Natural killer cell (primary cell): ENCODE results near the gene RNGTT. TPM values are rescaled to one million over a fixed set of nuclear protein-coding genes. Genes with fewer than 3 reads are reported as not detected.

ENCODE experiments used
- ATAC-seq, 3 donors: fragments of 150-1000 bp in 2 of 3; fragments of 200-7000 bp in 1 of 3; cut with Tn5 transposase; 1 replicate in 1 of 3; 2 replicates in 2 of 3; pipeline ENCODE4 v1.10.0; 2021; ENCODE audit warnings: mild to moderate bottlenecking in 2 of 3, moderate library complexity in 2 of 3
- DNase-seq, 2 donors: peaks; one replicate each; pipeline versions ENCODE4 v3.0.0 to v3.0.0-alpha.2; 2013 to 2021; ENCODE audit warnings: mixed read lengths in 1 of 2
- H3K27ac ChIP-seq: one replicate; pipeline ENCODE4 v1.5.1; 2013; ENCODE audit warnings: mild to moderate bottlenecking, low read length
- H3K27me3 ChIP-seq: one replicate; pipeline ENCODE4 v1.6.1; 2013; ENCODE audit warnings: low read length; ENCODE audit not compliant: control insufficient read depth, insufficient read depth
- H3K36me3 ChIP-seq: one replicate; pipeline ENCODE4 v1.6.1; 2013; ENCODE audit warnings: low read length; ENCODE audit not compliant: control insufficient read depth, insufficient read depth
- H3K4me1 ChIP-seq: one replicate; pipeline ENCODE4 v1.6.1; 2013; ENCODE audit warnings: low read length; ENCODE audit not compliant: control insufficient read depth, insufficient read depth
- H3K4me3 ChIP-seq: one replicate; pipeline ENCODE4 v1.5.1; 2013; ENCODE audit warnings: low read length
- H3K9me3 ChIP-seq: one replicate; pipeline ENCODE4 v1.6.1; 2013; ENCODE audit warnings: low read length; ENCODE audit not compliant: control insufficient read depth, insufficient read depth
- H3K27ac Mint-ChIP-seq, 2 donors: one replicate each; pipeline ENCODE4 v1.8.0; 2022; ENCODE audit warnings: mild to moderate bottlenecking in 2 of 2, mixed read lengths in 2 of 2, moderate library complexity in 1 of 2
- H3K27me3 Mint-ChIP-seq, 2 donors: one replicate each; pipeline ENCODE4 v1.8.0; 2022; ENCODE audit warnings: low read depth in 2 of 2, mixed read lengths in 2 of 2
- H3K36me3 Mint-ChIP-seq: one replicate; pipeline ENCODE4 v1.8.0; 2022; ENCODE audit warnings: mixed read lengths
- H3K4me1 Mint-ChIP-seq, 2 donors: one replicate each; pipeline ENCODE4 v1.8.0; 2022; ENCODE audit warnings: mixed read lengths in 2 of 2
- H3K4me3 Mint-ChIP-seq: one replicate; pipeline ENCODE4 v1.8.0; 2022; ENCODE audit warnings: mild to moderate bottlenecking, moderate library complexity, mixed read lengths
- H3K9me3 Mint-ChIP-seq, 2 donors: one replicate each; pipeline ENCODE4 v1.8.0; 2022; ENCODE audit warnings: mixed read lengths in 2 of 2
- CTCF ChIP-seq: fragments of 200-600 bp; IDR thresholded peaks from one replicate; pipeline ENCODE4 v1.8.0; 2022; ENCODE audit warnings: antibody characterized with exemption
- WGBS: methylation state at CpG from one replicate; pipeline ENCODE4 v1.1.7; 2013; ENCODE audit warnings: missing lambda C conversion rate; ENCODE audit not compliant: insufficient coverage; 5-methylcytosine and 5-hydroxymethylcytosine counted together
- intact Hi-C: fragments of 100-400 bp; cut with micrococcal nuclease; formaldehyde crosslinking; loops from one replicate; pipeline ENCODE4 v1.14.2; 2022
- total RNA-seq, 4 donors: library from RNA; stranded (reverse); fragments of 120-200 nt in 1 of 4; gene quantifications; one replicate each; pipeline versions ENCODE4 v1.2.3 to v1.2.4, GENCODE V29; 2013 to 2022

Gene RNGTT
- total RNA-seq, 3 donors from 2014 or later (not counting 1 experiment from before 2014, with no cell fraction given), result 23.1 to 27.2 (median 23.1) TPM

- Histone ChIP-seq H3K9me3 (peaks cover 8% of the 10 kb centered on the region), H3K27me3 (no peaks in the 10 kb centered on the region), H3K27ac (no peak overlapping the region), H3K4me3 (no peak overlapping the region), H3K4me1 (no peaks in the 10 kb centered on the region), H3K36me3 (no peaks in the 10 kb centered on the region)
- TF ChIP-seq CTCF, result no peak
- DNase-seq (no peak), ATAC-seq (no peak)
- H3K36me3 Mint-ChIP-seq, result no peaks in the 10 kb centered on the region
- no peaks in the 10 kb centered on the region for H3K4me1 Mint-ChIP-seq
- no peak overlapping the region for H3K27ac Mint-ChIP-seq
- intact Hi-C loops, result no loop called here
- H3K27me3 Mint-ChIP-seq, result no peaks in the 10 kb centered on the region
- H3K9me3 Mint-ChIP-seq, result peaks cover under 1 to 2% of the 10 kb centered on the region in 2 donors
- H3K4me3 Mint-ChIP-seq, result no peak overlapping the region
- WGBS, result 89% methylated on average over 9 of the region's 9 CpGs
Observed at GRCh38 chr6:88574031-88574430, 389.4 kb downstream of the RNGTT start.

- H3K36me3 ChIP-seq, result no peaks in the 10 kb centered on the region
- H3K9me3 ChIP-seq, result peaks cover 8% of the 10 kb centered on the region
- no peak for TF ChIP-seq CTCF
- H3K36me3 Mint-ChIP-seq, result no peaks in the 10 kb centered on the region
- H3K27ac Mint-ChIP-seq, result no peak overlapping the region
- no peaks in the 10 kb centered on the region for H3K27me3 Mint-ChIP-seq
- intact Hi-C loops, result no loop called here
- H3K4me3 Mint-ChIP-seq, result no peak overlapping the region
- no peaks in the 10 kb centered on the region for H3K4me1 ChIP-seq
- WGBS, result 62% methylated on average over 3 of the region's 3 CpGs
- DNase-seq (no peak), ATAC-seq (no peak)
- no peaks in the 10 kb centered on the region for H3K4me1 Mint-ChIP-seq
- no peak overlapping the region for H3K4me3 ChIP-seq
- peaks cover 2% of the 10 kb centered on the region in 2 donors for H3K9me3 Mint-ChIP-seq
- H3K27me3 ChIP-seq, result no peaks in the 10 kb centered on the region
- H3K27ac ChIP-seq, result no peak overlapping the region
Observed at GRCh38 chr6:88573561-88573960, 389.9 kb downstream of the RNGTT start.

GRCh38 chr6:88572449-88573139 lies 390.8 kb downstream of the RNGTT start:
- WGBS, result 54% methylated on average over 3 of the region's 3 CpGs

More at GRCh38 chr6:88572449-88573139, 390.8 kb downstream of the RNGTT start:
- peaks cover 8% of the 10 kb centered on the region for H3K9me3 ChIP-seq
- no peak overlapping the region for H3K27ac ChIP-seq
- H3K36me3 ChIP-seq, result no peaks in the 10 kb centered on the region
- intact Hi-C loops, result no loop called here
- no peaks in the 10 kb centered on the region for H3K27me3 Mint-ChIP-seq
- H3K4me1 ChIP-seq, result no peaks in the 10 kb centered on the region
- H3K27me3 ChIP-seq, result no peaks in the 10 kb centered on the region
- DNase-seq (no peak), ATAC-seq (no peak)
- no peak overlapping the region for H3K27ac Mint-ChIP-seq
- H3K9me3 Mint-ChIP-seq, result peaks cover 2% of the 10 kb centered on the region in 2 donors
- H3K36me3 Mint-ChIP-seq, result no peaks in the 10 kb centered on the region
- no peak overlapping the region for H3K4me3 Mint-ChIP-seq
- no peaks in the 10 kb centered on the region for H3K4me1 Mint-ChIP-seq
- H3K4me3 ChIP-seq, result no peak overlapping the region
- TF ChIP-seq CTCF, result no peak
